Calu3 (cell line): ENCODE measurements around the gene NEO1. TPM values are rescaled to one million over a fixed set of nuclear protein-coding genes. Genes with fewer than 3 reads are reported as not detected.

Source experiments
- BruUV-seq: library from RNA; stranded (reverse); fragments of 400-500 nt; replicated peaks from 2 replicates; lab custom pipeline; 2021; lab: Mats Ljungman, UMichigan
- CTCF ChIA-PET: fragments of 300-600 bp; sonication (Branson Sonifier 250); formaldehyde crosslinking; loops from one replicate; lab custom pipeline; 2022; ENCODE audit warnings: antibody characterized with exemption; lab: Charles Lee
- DNase-seq: peaks from one replicate; pipeline ENCODE4 v3.0.0; 2022
- H3K27ac Mint-ChIP-seq: one replicate; pipeline ENCODE4 v1.8.0; 2022; ENCODE audit warnings: mixed read lengths; ENCODE audit not compliant: unreplicated experiment
- H3K27me3 Mint-ChIP-seq: one replicate; pipeline ENCODE4 v1.8.0; 2022; ENCODE audit warnings: mixed read lengths; ENCODE audit not compliant: unreplicated experiment
- H3K36me3 Mint-ChIP-seq: one replicate; pipeline ENCODE4 v1.8.0; 2022; ENCODE audit warnings: mild to moderate bottlenecking, moderate library complexity, mixed read lengths; ENCODE audit not compliant: insufficient read depth, unreplicated experiment
- H3K4me1 Mint-ChIP-seq: one replicate; pipeline ENCODE4 v1.8.0; 2022; ENCODE audit warnings: mild to moderate bottlenecking, low read depth, mixed read lengths; ENCODE audit not compliant: unreplicated experiment
- H3K4me3 Mint-ChIP-seq: one replicate; pipeline ENCODE4 v1.8.0; 2022; ENCODE audit warnings: mild to moderate bottlenecking, low read depth, moderate library complexity, mixed read lengths; ENCODE audit not compliant: unreplicated experiment
- H3K9me3 Mint-ChIP-seq: one replicate; pipeline ENCODE4 v1.8.0; 2022; ENCODE audit warnings: low read depth, mixed read lengths; ENCODE audit not compliant: unreplicated experiment
- intact Hi-C: fragments of 100-400 bp; cut with micrococcal nuclease; formaldehyde crosslinking; loops from one replicate; pipeline ENCODE4 v1.10.0; 2022; ENCODE audit not compliant: unreplicated experiment
- total RNA-seq: library from RNA; stranded (reverse); gene quantifications from 2 replicates; pipeline ENCODE4 v1.2.3, GENCODE V29; 2022
- TF ChIP-seq, protein P1 (sequence below): fragments of 200-600 bp; IDR thresholded peaks from one replicate; pipeline ENCODE4 v1.8.0; 2022; ENCODE audit warnings: antibody characterized with exemption; ENCODE audit not compliant: unreplicated experiment

The NEO1 gene
- total RNA-seq, 1 experiment from 2014 or later, result 20.4 TPM

- Mint-ChIP-seq H3K27me3 (peaks cover 69% of the 10 kb centered on the region), H3K36me3 (no peaks in the 10 kb centered on the region), H3K9me3 (no peaks in the 10 kb centered on the region), H3K4me1 (no peaks in the 10 kb centered on the region), H3K27ac (no peak overlapping the region), H3K4me3 (no peak overlapping the region)
- TF ChIP-seq, protein P1, sequence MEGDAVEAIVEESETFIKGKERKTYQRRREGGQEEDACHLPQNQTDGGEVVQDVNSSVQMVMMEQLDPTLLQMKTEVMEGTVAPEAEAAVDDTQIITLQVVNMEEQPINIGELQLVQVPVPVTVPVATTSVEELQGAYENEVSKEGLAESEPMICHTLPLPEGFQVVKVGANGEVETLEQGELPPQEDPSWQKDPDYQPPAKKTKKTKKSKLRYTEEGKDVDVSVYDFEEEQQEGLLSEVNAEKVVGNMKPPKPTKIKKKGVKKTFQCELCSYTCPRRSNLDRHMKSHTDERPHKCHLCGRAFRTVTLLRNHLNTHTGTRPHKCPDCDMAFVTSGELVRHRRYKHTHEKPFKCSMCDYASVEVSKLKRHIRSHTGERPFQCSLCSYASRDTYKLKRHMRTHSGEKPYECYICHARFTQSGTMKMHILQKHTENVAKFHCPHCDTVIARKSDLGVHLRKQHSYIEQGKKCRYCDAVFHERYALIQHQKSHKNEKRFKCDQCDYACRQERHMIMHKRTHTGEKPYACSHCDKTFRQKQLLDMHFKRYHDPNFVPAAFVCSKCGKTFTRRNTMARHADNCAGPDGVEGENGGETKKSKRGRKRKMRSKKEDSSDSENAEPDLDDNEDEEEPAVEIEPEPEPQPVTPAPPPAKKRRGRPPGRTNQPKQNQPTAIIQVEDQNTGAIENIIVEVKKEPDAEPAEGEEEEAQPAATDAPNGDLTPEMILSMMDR, result no peak
- no peak for DNase-seq
- BruUV-seq, result no TSS peak
- intact Hi-C loops, result no loop called here
- CTCF ChIA-PET, result no interaction called here
These were observed 17.0 kb upstream of the NEO1 start for GRCh38 chr15:73035221-73035620.

GRCh38 chr15:73038220-73038619 is 14.0 kb upstream of the NEO1 start:
- Mint-ChIP-seq H3K4me1 (no peaks in the 10 kb centered on the region), H3K27me3 (peaks cover 46% of the 10 kb centered on the region), H3K27ac (no peak overlapping the region), H3K9me3 (no peaks in the 10 kb centered on the region), H3K4me3 (no peak overlapping the region), H3K36me3 (no peaks in the 10 kb centered on the region)
- no peak for DNase-seq
- no TSS peak for BruUV-seq
- intact Hi-C loops, result no loop called here
- TF ChIP-seq, protein P1, result no peak
- CTCF ChIA-PET, result no interaction called here

- no peak for DNase-seq
- H3K27me3 Mint-ChIP-seq, result peaks cover 42% of the 10 kb centered on the region
- no peak overlapping the region for H3K27ac Mint-ChIP-seq
- no TSS peak for BruUV-seq
- CTCF ChIA-PET, result interaction anchor here (0.7 kb wide), 1 partner anchor 10 kb away, joined by 4 read pairs; no protein-coding TSS in a partner anchor
- intact Hi-C loops, result no loop called here
- H3K4me1 Mint-ChIP-seq, result peaks cover 8% of the 10 kb centered on the region
- no peak overlapping the region for H3K4me3 Mint-ChIP-seq
- H3K9me3 Mint-ChIP-seq, result no peaks in the 10 kb centered on the region
- no peaks in the 10 kb centered on the region for H3K36me3 Mint-ChIP-seq
- TF ChIP-seq, protein P1, result no peak
These were observed 6.2 kb upstream of the NEO1 start for GRCh38 chr15:73046073-73046472.

DNA sequence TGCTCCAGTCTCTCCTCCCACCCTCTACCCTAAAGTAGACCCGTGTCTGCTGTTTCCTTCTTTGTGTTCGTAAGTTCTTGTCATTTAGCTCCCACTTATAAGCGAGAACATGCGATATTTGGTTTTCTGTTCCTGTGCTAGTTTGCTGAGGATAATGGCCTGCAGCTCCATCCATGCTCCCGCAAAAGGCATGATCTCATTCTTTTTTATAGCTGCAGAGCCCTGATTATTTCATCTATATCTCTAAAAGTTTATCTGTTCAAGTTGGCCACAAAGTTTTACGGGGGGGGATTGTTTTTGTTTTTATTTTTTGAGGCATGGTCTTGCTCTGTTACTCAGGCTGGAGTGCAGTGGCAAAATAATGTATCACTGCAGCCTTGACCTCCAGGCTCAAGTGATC is 4.4 kb upstream of the NEO1 start:
- TF ChIP-seq, protein P1, result no peak
- BruUV-seq, result no TSS peak
- Mint-ChIP-seq H3K36me3 (peaks cover 12% of the 10 kb centered on the region), H3K27me3 (peaks cover 42% of the 10 kb centered on the region), H3K4me1 (peaks cover 8% of the 10 kb centered on the region), H3K4me3 (no peak overlapping the region), H3K9me3 (no peaks in the 10 kb centered on the region), H3K27ac (no peak overlapping the region)
- intact Hi-C loops, result no loop called here
- DNase-seq, result no peak
- CTCF ChIA-PET, result no interaction called here
